ENCODE results near the gene CZIB.

Gene CZIB

GRCh38 chr1:53220171-53220961 lies at the start of gene CZIB:
CZIB (minus strand) TSS chr1:53220634; CDS start chr1:53220575, 59 bp downstream.
- DNase-seq, result peak; percentile 89 to 93

- no peak for DNase-seq
These were observed 49.7 kb upstream of the CZIB start for GRCh38 chr1:53270107-53270506.

GRCh38 chr1:53267761-53268160 lies 47.3 kb upstream of the CZIB start:
- no peak for DNase-seq

- DNase-seq, result no peak
These were observed 45.6 kb upstream of the CZIB start for GRCh38 chr1:53266038-53266437.

- no peak for DNase-seq
These were observed 45.1 kb upstream of the CZIB start for GRCh38 chr1:53265581-53265980.

GRCh38 chr1:53264048-53264447 lies 43.6 kb upstream of the CZIB start:
- DNase-seq, result no peak

- DNase-seq, result no peak
These were observed 41.6 kb upstream of the CZIB start for GRCh38 chr1:53262000-53262399.

- no peak for DNase-seq
These were observed 40.3 kb upstream of the CZIB start for GRCh38 chr1:53260631-53261247.

- DNase-seq, result no peak
These were observed 39.5 kb upstream of the CZIB start for GRCh38 chr1:53259932-53260331.

- no peak for DNase-seq
These were observed 37.8 kb upstream of the CZIB start for GRCh38 chr1:53258216-53258615.

- DNase-seq, result no peak
These were observed 37.1 kb upstream of the CZIB start for GRCh38 chr1:53257454-53258081.

- DNase-seq, result no peak
These were observed 36.3 kb upstream of the CZIB start for GRCh38 chr1:53256511-53257453.

GRCh38 chr1:53255031-53255430 lies 34.6 kb upstream of the CZIB start:
- DNase-seq, result no peak

GRCh38 chr1:53254011-53254640 lies 33.7 kb upstream of the CZIB start:
- DNase-seq, result no peak

GRCh38 chr1:53250325-53250724 lies 29.9 kb upstream of the CZIB start:
- no peak for DNase-seq

GRCh38 chr1:53249706-53250105 lies 29.3 kb upstream of the CZIB start:
- DNase-seq, result no peak

- DNase-seq, result no peak
These were observed 26.1 kb upstream of the CZIB start for GRCh38 chr1:53246261-53247134.

GRCh38 chr1:53244141-53244540 lies 23.7 kb upstream of the CZIB start:
- DNase-seq, result no peak

GRCh38 chr1:53242381-53242780 lies 21.9 kb upstream of the CZIB start:
- DNase-seq, result no peak

- no peak for DNase-seq
These were observed 21.4 kb upstream of the CZIB start for GRCh38 chr1:53241828-53242227.
